H1 (cell line): ENCODE results near the gene HLA-DPA1. TPM values are rescaled to one million over a fixed set of nuclear protein-coding genes. Genes with fewer than 3 reads are reported as not detected.

ENCODE experiments used
- BCL11A ChIP-seq, 2 experiments: IDR thresholded peaks; one replicate each; pipeline ENCODE4 v1.6.1; 2011; ENCODE audit warnings: low read depth in 2 of 2, low read length in 2 of 2, mild to moderate bottlenecking in 2 of 2
- CREB1 ChIP-seq: IDR thresholded peaks from 2 replicates; pipeline ENCODE4 v1.6.1; 2012; ENCODE audit warnings: inconsistent platforms
- HDAC6 ChIP-seq: IDR thresholded peaks from one replicate; pipeline ENCODE4 v1.7.1; 2012; ENCODE audit warnings: low read depth, mild to moderate bottlenecking, inconsistent platforms, low read length, moderate library complexity
- KDM4A ChIP-seq: IDR thresholded peaks from one replicate; pipeline ENCODE4 v1.7.1; 2012; ENCODE audit warnings: low read depth, mild to moderate bottlenecking, moderate library complexity, low read length, inconsistent platforms; ENCODE audit not compliant: severe bottlenecking
- NANOG ChIP-seq: IDR thresholded peaks from 2 replicates; pipeline ENCODE4 v1.6.1; 2011; ENCODE audit warnings: low read length, low read depth, mild to moderate bottlenecking, inconsistent platforms; ENCODE audit not compliant: insufficient read depth, poor library complexity, severe bottlenecking
- NRF1 ChIP-seq: IDR thresholded peaks from 2 replicates; pipeline ENCODE4 v1.6.1; 2011; ENCODE audit warnings: mild to moderate bottlenecking, low read depth, low read length, improper control_type of control experiment
- polyA plus RNA-seq, 7 experiments: library from polyadenylated mRNA; depleted of rRNA in 3 of 7; stranded (reverse) in 5 of 7; unstranded in 2 of 7; fragments of >200 nt in 5 of 7; fragments of 200-250 nt in 2 of 7; gene quantifications; 1 replicate in 5 of 7; 2 replicates in 1 of 7; 4 replicates in 1 of 7; pipeline versions ENCODE4 v1.2.1 to v1.2.3, GENCODE V29; 2011 to 2013; ENCODE audit warnings: missing spikeins in 2 of 7, mixed read lengths in 2 of 7
- total RNA-seq: library from RNA; stranded (reverse); fragmentation: NEBNext Ultra II Directional; extraction: Animal tissue kit (Norgen Biotek cat#: 25700); gene quantifications from 2 replicates; pipeline ENCODE4 v1.2.1, GENCODE V29; 2021
- TF ChIP-seq, protein P1 (sequence below), 3 experiments: IDR thresholded peaks; 1 replicate in 2 of 3; 2 replicates in 1 of 3; pipeline versions ENCODE4 v1.5.1 to v1.6.1; 2011; ENCODE audit warnings: low read length in 3 of 3, mild to moderate bottlenecking in 3 of 3, inconsistent platforms in 2 of 3, low read depth in 1 of 3, moderate library complexity in 1 of 3; ENCODE audit not compliant: insufficient read depth in 1 of 3; ENCODE audit errors: control extremely low read depth in 1 of 3

The HLA-DPA1 gene
- total and polyA plus RNA-seq, 2 of the 8 experiments (the other 6 are each of a cell fraction or from before 2014, with no cell fraction given) = 6.2 to 13.1 TPM

GRCh38 chr6:33088931-33089620 lies 15.6 kb upstream of the HLA-DPA1 start (continued):
- TF ChIP-seq HDAC6 (no peak), BCL11A (IDR thresholded peaks at IDR 0.05; ENCODE audit: low read depth in 2 of 2, low read length in 2 of 2) (no peak), KDM4A (no peak), CREB1 (no peak), NRF1 (no peak), NANOG (no peak)
- TF ChIP-seq, protein P1, sequence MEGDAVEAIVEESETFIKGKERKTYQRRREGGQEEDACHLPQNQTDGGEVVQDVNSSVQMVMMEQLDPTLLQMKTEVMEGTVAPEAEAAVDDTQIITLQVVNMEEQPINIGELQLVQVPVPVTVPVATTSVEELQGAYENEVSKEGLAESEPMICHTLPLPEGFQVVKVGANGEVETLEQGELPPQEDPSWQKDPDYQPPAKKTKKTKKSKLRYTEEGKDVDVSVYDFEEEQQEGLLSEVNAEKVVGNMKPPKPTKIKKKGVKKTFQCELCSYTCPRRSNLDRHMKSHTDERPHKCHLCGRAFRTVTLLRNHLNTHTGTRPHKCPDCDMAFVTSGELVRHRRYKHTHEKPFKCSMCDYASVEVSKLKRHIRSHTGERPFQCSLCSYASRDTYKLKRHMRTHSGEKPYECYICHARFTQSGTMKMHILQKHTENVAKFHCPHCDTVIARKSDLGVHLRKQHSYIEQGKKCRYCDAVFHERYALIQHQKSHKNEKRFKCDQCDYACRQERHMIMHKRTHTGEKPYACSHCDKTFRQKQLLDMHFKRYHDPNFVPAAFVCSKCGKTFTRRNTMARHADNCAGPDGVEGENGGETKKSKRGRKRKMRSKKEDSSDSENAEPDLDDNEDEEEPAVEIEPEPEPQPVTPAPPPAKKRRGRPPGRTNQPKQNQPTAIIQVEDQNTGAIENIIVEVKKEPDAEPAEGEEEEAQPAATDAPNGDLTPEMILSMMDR (IDR thresholded peaks at IDR 0.05; ENCODE audit: control extremely low read depth in 1 of 3, insufficient read depth in 1 of 3, low read depth in 1 of 3, low read length in 3 of 3) = no peak
